Left lung (tissue), 10 donors: Measurements from ENCODE around the gene MAP4. TPM values are rescaled to one million over a fixed set of nuclear protein-coding genes. Genes with fewer than 3 reads are reported as not detected.

ENCODE experiments used
- ATAC-seq: fragments of 200-7000 bp; cut with Tn5 transposase; one replicate; pipeline ENCODE4 v1.9.1; 2020; ENCODE audit warnings: moderate library complexity
- DNase-seq, 4 donors: peaks; one replicate each; pipeline ENCODE4 v3.0.0-alpha.2; 2013 to 2020
- H3K27ac ChIP-seq, 2 donors: fragments of 200-600 bp; sonication (generic) in 1 of 2; one replicate each; pipeline versions ENCODE4 v1.5.0 to v1.8.0; 2020 to 2021
- H3K27me3 ChIP-seq, 2 donors: fragments of 200-600 bp; sonication (generic) in 1 of 2; one replicate each; pipeline versions ENCODE4 v1.5.0 to v1.8.0; 2020 to 2021
- H3K36me3 ChIP-seq, 2 donors: fragments of 200-600 bp; sonication (generic) in 1 of 2; one replicate each; pipeline versions ENCODE4 v1.5.0 to v1.8.0; 2020 to 2021
- H3K4me1 ChIP-seq, 2 donors: fragments of 200-600 bp; one replicate each; pipeline ENCODE4 v1.8.0; 2021
- H3K4me3 ChIP-seq, 2 donors: fragments of 200-600 bp; sonication (generic) in 1 of 2; one replicate each; pipeline versions ENCODE4 v1.5.0 to v1.8.0; 2020 to 2021; ENCODE audit warnings: mild to moderate bottlenecking in 1 of 2
- H3K9me3 ChIP-seq, 2 donors: fragments of 200-600 bp; sonication (generic) in 1 of 2; one replicate each; pipeline versions ENCODE4 v1.5.0 to v1.8.0; 2020 to 2021
- intact Hi-C, 2 donors: fragments of 100-400 bp; cut with DNase I; formaldehyde crosslinking; loops; one replicate each; pipeline versions ENCODE4 v1.11.2 to v1.14.2; 2022
- polyA plus RNA-seq, 6 donors: library from polyadenylated mRNA; unstranded; fragments of 120-200 nt; gene quantifications; one replicate each; pipeline ENCODE4 v1.2.1, GENCODE V29; 2013; ENCODE audit not compliant: insufficient read length in 6 of 6
- total RNA-seq, 2 donors: library from RNA; stranded (reverse); fragmentation: NEBNext Ultra II Directional; extraction: Animal tissue kit (Norgen Biotek cat#: 25700); gene quantifications; one replicate each; pipeline ENCODE4 v1.2.1, GENCODE V29; 2021
- TF ChIP-seq, protein P1 (sequence below), 2 donors: fragments of 200-600 bp; sonication (generic) in 1 of 2; IDR thresholded peaks; one replicate each; pipeline versions ENCODE4 v1.5.0 to v1.8.0; 2021; ENCODE audit warnings: antibody characterized with exemption in 2 of 2
- donor health status: DM: no; HTN: yes; CAD: no.
- donor health status: DM: no; HTN: no; CAD: no.

MAP4 gene
- total and polyA plus RNA-seq, 8 donors = 165 to 216 (median 177) TPM

DNA sequence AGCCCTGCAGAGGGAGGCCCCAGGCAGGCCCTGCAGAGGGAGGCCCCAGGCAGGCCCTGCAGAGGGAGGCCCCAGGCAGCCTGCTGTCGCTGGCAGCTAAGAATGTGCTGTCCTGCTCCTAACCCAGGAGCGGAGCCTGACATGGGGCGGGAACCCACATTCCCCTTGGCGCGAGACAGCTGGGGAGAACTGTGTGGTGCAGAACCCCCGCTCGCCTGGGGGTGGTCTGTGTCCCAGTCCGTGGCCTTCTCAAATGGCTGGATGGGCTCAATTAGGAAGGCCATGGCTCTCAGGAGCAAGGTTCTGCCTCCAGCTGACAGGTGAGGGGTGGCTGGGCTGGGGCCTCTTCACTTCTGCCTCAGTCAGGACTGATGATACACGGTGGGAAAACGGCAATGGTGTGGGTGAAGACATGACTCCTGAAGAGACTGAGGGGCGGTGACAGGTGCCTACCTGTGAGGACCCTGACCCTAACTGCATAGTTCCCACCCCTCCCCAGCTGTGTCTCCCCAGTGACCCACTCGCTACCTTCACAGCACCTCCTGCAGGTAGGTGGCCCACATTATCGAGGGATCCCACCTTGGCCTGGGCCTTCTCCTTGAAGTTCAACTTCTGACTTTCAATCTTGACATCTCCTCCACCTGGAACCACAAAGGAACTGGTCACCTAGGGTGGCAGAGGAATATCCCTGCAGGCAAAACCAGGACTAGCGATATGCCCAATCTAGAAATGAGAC is 161.3 kb downstream of the MAP4 start:
- intact Hi-C loops = no loop called here
- Histone ChIP-seq H3K36me3 (peaks cover 0 to 92% of the 10 kb centered on the region in 2 donors), H3K4me3 (no peak overlapping the region), H3K27me3 (no peaks in the 10 kb centered on the region), H3K9me3 (no peaks in the 10 kb centered on the region), H3K27ac (no peak overlapping the region), H3K4me1 (no peaks in the 10 kb centered on the region)
- ATAC-seq = no peak
- TF ChIP-seq, protein P1, sequence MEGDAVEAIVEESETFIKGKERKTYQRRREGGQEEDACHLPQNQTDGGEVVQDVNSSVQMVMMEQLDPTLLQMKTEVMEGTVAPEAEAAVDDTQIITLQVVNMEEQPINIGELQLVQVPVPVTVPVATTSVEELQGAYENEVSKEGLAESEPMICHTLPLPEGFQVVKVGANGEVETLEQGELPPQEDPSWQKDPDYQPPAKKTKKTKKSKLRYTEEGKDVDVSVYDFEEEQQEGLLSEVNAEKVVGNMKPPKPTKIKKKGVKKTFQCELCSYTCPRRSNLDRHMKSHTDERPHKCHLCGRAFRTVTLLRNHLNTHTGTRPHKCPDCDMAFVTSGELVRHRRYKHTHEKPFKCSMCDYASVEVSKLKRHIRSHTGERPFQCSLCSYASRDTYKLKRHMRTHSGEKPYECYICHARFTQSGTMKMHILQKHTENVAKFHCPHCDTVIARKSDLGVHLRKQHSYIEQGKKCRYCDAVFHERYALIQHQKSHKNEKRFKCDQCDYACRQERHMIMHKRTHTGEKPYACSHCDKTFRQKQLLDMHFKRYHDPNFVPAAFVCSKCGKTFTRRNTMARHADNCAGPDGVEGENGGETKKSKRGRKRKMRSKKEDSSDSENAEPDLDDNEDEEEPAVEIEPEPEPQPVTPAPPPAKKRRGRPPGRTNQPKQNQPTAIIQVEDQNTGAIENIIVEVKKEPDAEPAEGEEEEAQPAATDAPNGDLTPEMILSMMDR (IDR thresholded peaks at IDR 0.05) = no peak
- DNase-seq = peak in 1 of 4 donors; percentile 56

DNA sequence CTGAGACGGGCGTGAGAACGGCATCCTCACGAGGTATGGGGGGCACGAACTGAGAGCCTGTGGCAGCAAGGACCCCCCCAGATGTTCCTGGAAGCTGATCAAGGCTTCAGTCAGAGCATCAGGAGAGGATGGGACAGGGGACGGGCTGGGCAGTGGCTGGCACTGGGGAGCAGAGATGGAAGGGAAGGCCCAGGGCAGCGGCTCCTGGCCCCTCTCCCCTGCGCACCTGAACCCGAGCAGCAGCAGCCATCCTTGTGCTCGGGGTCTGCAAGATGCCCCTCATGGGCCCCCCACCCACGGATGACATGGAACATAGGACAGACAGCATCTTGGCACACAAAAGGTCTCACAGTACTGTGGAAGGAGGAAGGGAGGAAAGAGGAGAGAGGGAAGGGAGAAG is 161.9 kb downstream of the MAP4 start:
- no peaks in the 10 kb centered on the region for H3K4me1 ChIP-seq
- TF ChIP-seq, protein P1 (IDR thresholded peaks at IDR 0.05) = no peak
- no peak for ATAC-seq
- peaks cover 0 to 94% of the 10 kb centered on the region in 2 donors for H3K36me3 ChIP-seq
- no peaks in the 10 kb centered on the region for H3K27me3 ChIP-seq
- intact Hi-C loops = no loop called here
- peak in 1 of 4 donors; percentile 61 for DNase-seq
- H3K9me3 ChIP-seq = no peaks in the 10 kb centered on the region
- no peak overlapping the region for H3K4me3 ChIP-seq
- H3K27ac ChIP-seq = no peak overlapping the region

- no peak overlapping the region for H3K4me3 ChIP-seq
- intact Hi-C loops = no loop called here
- no peak overlapping the region for H3K27ac ChIP-seq
- TF ChIP-seq, protein P1 (IDR thresholded peaks at IDR 0.05) = no peak
- DNase-seq (peak in 1 of 4 donors; percentile 65), ATAC-seq (no peak)
- no peaks in the 10 kb centered on the region for H3K4me1 ChIP-seq
- H3K9me3 ChIP-seq = no peaks in the 10 kb centered on the region
- H3K27me3 ChIP-seq = no peaks in the 10 kb centered on the region
- peaks cover 0 to 100% of the 10 kb centered on the region in 2 donors for H3K36me3 ChIP-seq
Observed at GRCh38 chr3:47852604-47853602, 163.3 kb downstream of the MAP4 start.

DNA sequence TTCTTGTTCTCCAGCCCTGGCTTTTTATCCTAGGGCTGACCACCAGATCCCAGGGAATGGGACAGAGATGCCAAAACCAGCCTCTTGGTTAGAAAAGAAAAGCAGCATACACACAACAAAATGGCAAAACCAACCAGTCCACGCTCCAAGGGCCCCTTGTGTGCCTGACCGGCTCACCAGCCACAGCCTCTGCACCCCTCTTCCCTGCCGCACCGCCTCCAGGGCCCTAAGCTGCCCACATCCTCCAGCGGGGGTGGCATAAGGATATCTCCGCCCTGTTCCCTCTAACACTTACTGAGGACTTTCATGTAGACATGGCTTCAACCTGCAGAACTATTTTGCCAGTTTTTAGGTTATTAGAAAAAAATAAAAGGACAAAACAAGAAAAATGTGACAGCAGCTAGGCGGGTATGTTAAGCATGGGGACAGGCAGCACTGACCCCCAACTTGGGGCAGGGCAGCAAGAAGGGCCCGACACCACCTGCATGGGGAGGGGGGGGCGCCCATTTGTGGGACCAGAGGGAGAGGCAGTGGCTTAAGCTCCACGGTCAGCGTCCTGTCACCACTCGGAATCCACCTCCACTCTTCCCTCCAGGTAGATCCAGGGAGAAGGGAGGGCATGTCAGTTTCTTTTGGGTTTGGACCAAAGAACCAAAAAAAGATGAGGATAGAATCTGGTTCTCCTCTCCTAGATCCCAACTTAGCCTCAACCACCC is 164.2 kb downstream of the MAP4 start:
- Histone ChIP-seq H3K27ac (no peak overlapping the region), H3K4me1 (no peaks in the 10 kb centered on the region), H3K27me3 (no peaks in the 10 kb centered on the region), H3K9me3 (no peaks in the 10 kb centered on the region), H3K36me3 (peaks cover 0 to 100% of the 10 kb centered on the region in 2 donors), H3K4me3 (no peak overlapping the region)
- TF ChIP-seq, protein P1 (IDR thresholded peaks at IDR 0.05) = no peak
- ATAC-seq = no peak
- intact Hi-C loops = no loop called here
- peak in 1 of 4 donors; percentile 49 for DNase-seq
